H9 (cell line): ENCODE data around the gene SETBP1. TPM values are rescaled to one million over a fixed set of nuclear protein-coding genes. Genes with fewer than 3 reads are reported as not detected.

ENCODE experiments used
- DNase-seq: peaks from one replicate; pipeline ENCODE4 v3.0.0-alpha.2; 2017
- H2AFZ ChIP-seq: one replicate; pipeline ENCODE4 v1.6.1; 2013; ENCODE audit warnings: mild to moderate bottlenecking, low read length, control low read depth, moderate library complexity
- H2AK5ac ChIP-seq: 2 replicates; pipeline ENCODE4 v1.6.1; 2013; ENCODE audit warnings: low read length, control low read depth, mixed read lengths; ENCODE audit not compliant: insufficient read length
- H2BK120ac ChIP-seq: one replicate; pipeline ENCODE4 v1.6.1; 2013; ENCODE audit warnings: low read depth, mild to moderate bottlenecking, low read length, control low read depth, inconsistent platforms; ENCODE audit not compliant: poor library complexity, severe bottlenecking
- H2BK12ac ChIP-seq: 2 replicates; pipeline ENCODE4 v1.6.1; 2013; ENCODE audit warnings: low read length, control low read depth, mixed read lengths, low read depth; ENCODE audit not compliant: insufficient read length
- H2BK15ac ChIP-seq: 2 replicates; pipeline ENCODE4 v1.6.1; 2013; ENCODE audit warnings: low read depth, low read length, control low read depth
- H2BK20ac ChIP-seq: one replicate; pipeline ENCODE4 v1.6.1; 2013; ENCODE audit warnings: low read depth, mild to moderate bottlenecking, low read length, control low read depth, inconsistent platforms; ENCODE audit not compliant: poor library complexity, severe bottlenecking
- H2BK5ac ChIP-seq: 2 replicates; pipeline ENCODE4 v1.6.1; 2013; ENCODE audit warnings: low read length, control low read depth, mixed read lengths; ENCODE audit not compliant: insufficient read length
- H3K14ac ChIP-seq: 2 replicates; pipeline ENCODE4 v1.6.1; 2013; ENCODE audit warnings: low read length, control low read depth; ENCODE audit not compliant: insufficient read depth
- H3K18ac ChIP-seq: 2 replicates; pipeline ENCODE4 v1.6.1; 2013; ENCODE audit warnings: low read depth, mild to moderate bottlenecking, mixed read lengths, low read length, control low read depth; ENCODE audit not compliant: insufficient read length
- H3K23ac ChIP-seq: 2 replicates; pipeline ENCODE4 v1.6.1; 2013; ENCODE audit warnings: low read length, control low read depth, mixed read lengths, low read depth; ENCODE audit not compliant: insufficient read length
- H3K23me2 ChIP-seq: 2 replicates; pipeline ENCODE4 v1.6.1; 2013; ENCODE audit warnings: low read depth, mild to moderate bottlenecking, mixed read lengths, low read length, control low read depth; ENCODE audit not compliant: insufficient read length, poor library complexity, severe bottlenecking
- H3K27ac ChIP-seq: 2 replicates; pipeline ENCODE4 v1.5.1; 2013; ENCODE audit warnings: low read length, control low read depth, mixed read lengths, low read depth; ENCODE audit not compliant: insufficient read length
- H3K27me3 ChIP-seq: 2 replicates; pipeline ENCODE4 v1.6.1; 2013; ENCODE audit warnings: low read length, control low read depth, inconsistent platforms; ENCODE audit not compliant: insufficient read depth
- H3K4ac ChIP-seq: 2 replicates; pipeline ENCODE4 v1.6.1; 2013; ENCODE audit warnings: low read depth, mild to moderate bottlenecking, control low read depth, inconsistent platforms, low read length, moderate library complexity
- H3K4me1 ChIP-seq: 2 replicates; pipeline ENCODE4 v1.6.1; 2013; ENCODE audit warnings: low read length, control low read depth, inconsistent platforms; ENCODE audit not compliant: insufficient read depth
- H3K4me2 ChIP-seq: 2 replicates; pipeline ENCODE4 v1.6.1; 2013; ENCODE audit warnings: low read length, control low read depth, mixed read lengths; ENCODE audit not compliant: insufficient read length, insufficient read depth
- H3K56ac ChIP-seq: 2 replicates; pipeline ENCODE4 v1.6.1; 2013; ENCODE audit warnings: low read depth, mild to moderate bottlenecking, mixed read lengths, low read length, control low read depth; ENCODE audit not compliant: insufficient read length
- H3K79me1 ChIP-seq: 2 replicates; pipeline ENCODE4 v1.6.1; 2013; ENCODE audit warnings: low read depth, mild to moderate bottlenecking, moderate library complexity, low read length, control low read depth, inconsistent platforms; ENCODE audit not compliant: insufficient read depth, poor library complexity, severe bottlenecking
- H3K79me2 ChIP-seq: 2 replicates; pipeline ENCODE4 v1.6.1; 2013; ENCODE audit warnings: low read length, control low read depth, inconsistent platforms; ENCODE audit not compliant: insufficient read depth
- H3K9ac ChIP-seq: 2 replicates; pipeline ENCODE4 v1.6.1; 2013; ENCODE audit warnings: low read length, control low read depth, mixed read lengths; ENCODE audit not compliant: insufficient read length; ENCODE audit errors: extremely low read depth
- H3K9me3 ChIP-seq: one replicate; pipeline ENCODE4 v1.6.1; 2013; ENCODE audit warnings: low read depth, low read length, inconsistent platforms; ENCODE audit not compliant: control insufficient read depth
- H3T11ph ChIP-seq: one replicate; pipeline ENCODE4 v1.6.1; 2013; ENCODE audit warnings: mild to moderate bottlenecking, low read length, control low read depth, inconsistent platforms
- H4K20me1 ChIP-seq: one replicate; pipeline ENCODE4 v1.6.1; 2013; ENCODE audit not compliant: control insufficient read depth, insufficient read length, insufficient read depth
- H4K5ac ChIP-seq: 2 replicates; pipeline ENCODE4 v1.6.1; 2013; ENCODE audit warnings: low read depth, mild to moderate bottlenecking, mixed read lengths, low read length, control low read depth; ENCODE audit not compliant: insufficient read length
- H4K8ac ChIP-seq: replicated peaks from 2 replicates; pipeline ENCODE4 v1.6.1; 2013; ENCODE audit warnings: low read length, control low read depth, mixed read lengths, low read depth; ENCODE audit not compliant: insufficient read length
- H4K91ac ChIP-seq: 2 replicates; pipeline ENCODE4 v1.6.1; 2013; ENCODE audit warnings: low read depth, mild to moderate bottlenecking, moderate library complexity, mixed read lengths, low read length, control low read depth; ENCODE audit not compliant: insufficient read length
- H3K27ac Mint-ChIP-seq, 3 experiments: 2 replicates in 2 of 3; 3 replicates in 1 of 3; pipeline ENCODE4 v1.8.0; 2020 to 2021; ENCODE audit warnings: mixed read lengths in 3 of 3, mild to moderate bottlenecking in 1 of 3, moderate library complexity in 1 of 3
- H3K27me3 Mint-ChIP-seq: 2 replicates; pipeline ENCODE4 v1.8.0; 2021; ENCODE audit warnings: low read depth, mild to moderate bottlenecking, moderate library complexity, mixed read lengths
- H3K36me3 Mint-ChIP-seq, 3 experiments: 2 replicates in 2 of 3; 3 replicates in 1 of 3; pipeline ENCODE4 v1.8.0; 2020 to 2021; ENCODE audit warnings: low read depth in 3 of 3, mixed read lengths in 3 of 3; ENCODE audit not compliant: insufficient read depth in 1 of 3
- H3K4me1 Mint-ChIP-seq, 2 experiments: 2 replicates each; pipeline ENCODE4 v1.8.0; 2020; ENCODE audit warnings: mixed read lengths in 2 of 2
- H3K4me3 Mint-ChIP-seq, 2 experiments: 2 replicates in 1 of 2; 3 replicates in 1 of 2; pipeline ENCODE4 v1.8.0; 2020 to 2021; ENCODE audit warnings: mild to moderate bottlenecking in 2 of 2, mixed read lengths in 2 of 2, moderate library complexity in 1 of 2
- H3K9me3 Mint-ChIP-seq, 2 experiments: 2 replicates in 1 of 2; 3 replicates in 1 of 2; pipeline ENCODE4 v1.8.0; 2020; ENCODE audit warnings: mild to moderate bottlenecking in 2 of 2, mixed read lengths in 2 of 2, moderate library complexity in 1 of 2
- CTCF ChIP-seq: fragments of 200-600 bp; sonication (generic); conservative IDR thresholded peaks from 3 replicates; pipeline ENCODE4 v1.8.0; 2021; ENCODE audit warnings: antibody characterized with exemption, mild to moderate bottlenecking
- WGBS: extraction: QIAGEN DNeasy Blood & Tissue Kit; methylation state at CpG from one replicate; pipeline ENCODE4 v1.1.7; 2013; ENCODE audit warnings: missing lambda C conversion rate, low lambda C conversion rate, mixed read lengths; ENCODE audit not compliant: insufficient read length; ENCODE audit errors: extremely low coverage; 5-methylcytosine and 5-hydroxymethylcytosine counted together
- total RNA-seq: library from RNA; stranded (reverse); gene quantifications from 2 replicates; pipeline ENCODE4 v1.2.1, GENCODE V29; 2021

The SETBP1 gene
- total RNA-seq, 1 experiment from 2014 or later = 4.6 TPM

DNA sequence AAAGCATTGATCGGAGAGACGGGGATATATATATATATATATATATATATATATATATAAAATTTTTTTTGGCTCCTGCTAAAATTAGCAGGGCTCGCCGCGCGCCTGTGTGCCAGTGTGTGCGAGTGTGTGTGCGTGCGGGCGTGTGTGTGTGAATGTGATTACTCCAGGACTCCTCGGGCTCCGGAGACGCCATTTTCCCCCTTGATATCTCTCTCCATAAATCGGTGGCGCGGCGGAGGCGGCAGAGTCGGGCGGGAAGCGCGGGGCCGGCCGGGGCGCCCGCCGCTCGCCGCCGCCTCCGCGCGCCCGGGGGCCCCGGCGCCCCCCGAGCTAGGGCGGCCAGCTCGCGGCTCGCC is 795 bp upstream of the SETBP1 start:
- no peak overlapping the region for H3K4ac ChIP-seq
- no peak for TF ChIP-seq CTCF
- H2BK15ac ChIP-seq = no peak overlapping the region
- H4K91ac ChIP-seq = no peak overlapping the region
- no peak overlapping the region for H2BK20ac ChIP-seq
- no peak overlapping the region; a peak in 1 of 5 replicates for H3K4me3 Mint-ChIP-seq
- H3K4me1 ChIP-seq = peaks cover 4% of the 10 kb centered on the region; the same call in 1 of the 2 replicates
- no peak overlapping the region for H3K27ac Mint-ChIP-seq
- no peak overlapping the region for H4K8ac ChIP-seq
- H2AK5ac ChIP-seq = no peak overlapping the region
- peaks cover 8% of the 10 kb centered on the region in 2 experiments; a peak in 2 of 4 replicates for H3K4me1 Mint-ChIP-seq
- H4K20me1 ChIP-seq = no peaks in the 10 kb centered on the region
- no peak overlapping the region for H3K18ac ChIP-seq
- peak overlapping the region; percentile 82 for H3K4me2 ChIP-seq
- WGBS = no CpG with 5 or more reads among the region's 41 CpGs
- H3K79me1 ChIP-seq = peaks cover 3% of the 10 kb centered on the region
- no peak overlapping the region for H2BK12ac ChIP-seq
- H3K9me3 ChIP-seq = no peaks in the 10 kb centered on the region
- peak; percentile 42 for DNase-seq
- peaks cover 12% of the 10 kb centered on the region for H3K23me2 ChIP-seq
- no peak overlapping the region for H3K23ac ChIP-seq
- no peaks in the 10 kb centered on the region for H3K9me3 Mint-ChIP-seq
- no peak overlapping the region for H3K9ac ChIP-seq
- no peak overlapping the region for H2AFZ ChIP-seq
- H3K27ac ChIP-seq = no peak overlapping the region
- no peak overlapping the region for H4K5ac ChIP-seq
- no peak overlapping the region for H2BK5ac ChIP-seq
- H3K27me3 Mint-ChIP-seq = peaks cover 16% of the 10 kb centered on the region
- no peak overlapping the region for H3T11ph ChIP-seq
- no peak overlapping the region for H3K56ac ChIP-seq
- peaks cover 9% of the 10 kb centered on the region; the same call in 1 of the 2 replicates for H3K27me3 ChIP-seq
- H3K14ac ChIP-seq = no peak overlapping the region
- no peaks in the 10 kb centered on the region for H3K36me3 Mint-ChIP-seq
- no peak overlapping the region for H2BK120ac ChIP-seq
- no peaks in the 10 kb centered on the region for H3K79me2 ChIP-seq
